ENCODE measurements around the gene PDCD2. TPM values are rescaled to one million over a fixed set of nuclear protein-coding genes. Genes with fewer than 3 reads are reported as not detected.
"Not testable (repeated sequence)": the region's sequence is repeated elsewhere in the genome, so short reads cannot be mapped to it uniquely, and the experiment has no call there.

PDCD2 gene
- total and polyA plus RNA-seq, 4 donors: 36.5 to 65.4 (median 46.9) TPM

- no peaks in the 10 kb centered on the region for H3K4me1 ChIP-seq (ENCODE audit: control insufficient read depth in 1 of 2, insufficient read depth in 2 of 2, low read length in 2 of 2)
- WGBS, 2 donors: 86 to 87% methylated on average over 5 of the region's 5 CpGs
- H3K9me3 ChIP-seq (ENCODE audit: control insufficient read depth, low read length): no peaks in the 10 kb centered on the region
- H3K4me3 ChIP-seq (ENCODE audit: low read length in 2 of 2): no peak overlapping the region
- DNase-seq (no peak), ATAC-seq (ENCODE audit: low FRiP score) (no peak)
- peaks cover 4 to 8% of the 10 kb centered on the region in 2 donors for H3K36me3 ChIP-seq (ENCODE audit: control insufficient read depth in 1 of 2, insufficient read depth in 2 of 2, low read length in 1 of 2)
- no peaks in the 10 kb centered on the region for H3K27me3 ChIP-seq (ENCODE audit: control insufficient read depth in 1 of 2, insufficient read depth in 2 of 2, low read length in 1 of 2)
- no peak overlapping the region for H3K27ac ChIP-seq (ENCODE audit: low read depth in 1 of 2, low read length in 2 of 2)
- intact Hi-C loops (cut with DNase I): no loop called here
These were observed 49.4 kb downstream of the PDCD2 start for GRCh38 chr6:170535004-170535403.

- H3K27ac ChIP-seq (ENCODE audit: low read depth in 1 of 2, low read length in 2 of 2): no peak overlapping the region
- H3K27me3 ChIP-seq (ENCODE audit: control insufficient read depth in 1 of 2, insufficient read depth in 2 of 2, low read length in 1 of 2): no peaks in the 10 kb centered on the region
- ATAC-seq (ENCODE audit: low FRiP score) (no peak), DNase-seq (no peak)
- WGBS, 2 donors: 64 to 67% methylated on average over 2 of the region's 2 CpGs
- no peaks in the 10 kb centered on the region for H3K4me1 ChIP-seq (ENCODE audit: control insufficient read depth in 1 of 2, insufficient read depth in 2 of 2, low read length in 2 of 2)
- H3K9me3 ChIP-seq (ENCODE audit: control insufficient read depth, low read length): no peaks in the 10 kb centered on the region
- no peak overlapping the region for H3K4me3 ChIP-seq (ENCODE audit: low read length in 2 of 2)
- peaks cover 4 to 7% of the 10 kb centered on the region in 2 donors for H3K36me3 ChIP-seq (ENCODE audit: control insufficient read depth in 1 of 2, insufficient read depth in 2 of 2, low read length in 1 of 2)
- intact Hi-C loops (cut with DNase I): loop anchor here (5.0 kb wide), 2 partner anchors 701 to 741 kb away; no protein-coding TSS in a partner anchor
These were observed 50.6 kb downstream of the PDCD2 start for GRCh38 chr6:170533792-170534191.

GRCh38 chr6:170532867-170533488, 51.5 kb downstream of the PDCD2 start:
- ATAC-seq (ENCODE audit: low FRiP score) (no peak), DNase-seq (no peak)
- Histone ChIP-seq H3K4me1 (ENCODE audit: control insufficient read depth in 1 of 2, insufficient read depth in 2 of 2, low read length in 2 of 2) (no peaks in the 10 kb centered on the region), H3K27me3 (ENCODE audit: control insufficient read depth in 1 of 2, insufficient read depth in 2 of 2, low read length in 1 of 2) (no peaks in the 10 kb centered on the region), H3K36me3 (ENCODE audit: control insufficient read depth in 1 of 2, insufficient read depth in 2 of 2, low read length in 1 of 2) (peaks cover 4 to 7% of the 10 kb centered on the region in 2 donors), H3K9me3 (ENCODE audit: control insufficient read depth, low read length) (no peaks in the 10 kb centered on the region), H3K4me3 (ENCODE audit: low read length in 2 of 2) (no peak overlapping the region), H3K27ac (ENCODE audit: low read depth in 1 of 2, low read length in 2 of 2) (no peak overlapping the region)
- WGBS, 2 donors: 66 to 70% methylated on average over 7 of the region's 7 CpGs
- intact Hi-C loops (cut with DNase I): loop anchor here (5.0 kb wide), 2 partner anchors 701 to 741 kb away; no protein-coding TSS in a partner anchor

- intact Hi-C loops (cut with DNase I): loop anchor here (2.0 to 5.0 kb wide), 3 partner anchors 698 to 738 kb away; no protein-coding TSS in a partner anchor
- H3K4me3 ChIP-seq (ENCODE audit: low read length in 2 of 2): no peak overlapping the region
- no peaks in the 10 kb centered on the region for H3K27me3 ChIP-seq (ENCODE audit: control insufficient read depth in 1 of 2, insufficient read depth in 2 of 2, low read length in 1 of 2)
- H3K4me1 ChIP-seq (ENCODE audit: control insufficient read depth in 1 of 2, insufficient read depth in 2 of 2, low read length in 2 of 2): no peaks in the 10 kb centered on the region
- WGBS, 2 donors: 36 to 39% methylated on average over 5 of the region's 5 CpGs
- peaks cover 0 to 4% of the 10 kb centered on the region in 2 donors for H3K36me3 ChIP-seq (ENCODE audit: control insufficient read depth in 1 of 2, insufficient read depth in 2 of 2, low read length in 1 of 2)
- no peak overlapping the region for H3K27ac ChIP-seq (ENCODE audit: low read depth in 1 of 2, low read length in 2 of 2)
- no peaks in the 10 kb centered on the region for H3K9me3 ChIP-seq (ENCODE audit: control insufficient read depth, low read length)
- DNase-seq (peak; percentile 76 to 88), ATAC-seq (ENCODE audit: low FRiP score) (peak; percentile 80)
These were observed 54.5 kb downstream of the PDCD2 start for GRCh38 chr6:170529839-170530469.

- intact Hi-C loops (cut with DNase I): loop anchor here in 1 of 2 donors (5.0 kb wide), 1 partner anchor 736 kb away; no protein-coding TSS in a partner anchor
- H3K4me1 ChIP-seq (ENCODE audit: control insufficient read depth in 1 of 2, insufficient read depth in 2 of 2, low read length in 2 of 2); H3K9me3 ChIP-seq (ENCODE audit: control insufficient read depth, low read length); H3K4me3 ChIP-seq (ENCODE audit: low read length in 2 of 2); H3K27me3 ChIP-seq (ENCODE audit: control insufficient read depth in 1 of 2, insufficient read depth in 2 of 2, low read length in 1 of 2); H3K36me3 ChIP-seq (ENCODE audit: control insufficient read depth in 1 of 2, insufficient read depth in 2 of 2, low read length in 1 of 2); DNase-seq; H3K27ac ChIP-seq (ENCODE audit: low read depth in 1 of 2, low read length in 2 of 2); ATAC-seq (ENCODE audit: low FRiP score): not testable (repeated sequence)
- 93 to 94% methylated on average over 5 of the region's 5 CpGs for WGBS, 2 donors
These were observed 56.4 kb downstream of the PDCD2 start for GRCh38 chr6:170527995-170528394.

GRCh38 chr6:170525795-170526194, 58.6 kb downstream of the PDCD2 start:
- intact Hi-C loops (cut with DNase I): loop anchor here in 1 of 2 donors (5.0 kb wide), 1 partner anchor 733 kb away; no protein-coding TSS in a partner anchor
- ATAC-seq (ENCODE audit: low FRiP score) (no peak), DNase-seq (no peak)
- H3K4me1 ChIP-seq (ENCODE audit: control insufficient read depth in 1 of 2, insufficient read depth in 2 of 2, low read length in 2 of 2): no peaks in the 10 kb centered on the region
- 51 to 62% methylated on average over 7 of the region's 7 CpGs for WGBS, 2 donors
- no peak overlapping the region for H3K4me3 ChIP-seq (ENCODE audit: low read length in 2 of 2)
- no peaks in the 10 kb centered on the region for H3K36me3 ChIP-seq (ENCODE audit: control insufficient read depth in 1 of 2, insufficient read depth in 2 of 2, low read length in 1 of 2)
- H3K27ac ChIP-seq (ENCODE audit: low read depth in 1 of 2, low read length in 2 of 2): no peak overlapping the region
- H3K9me3 ChIP-seq (ENCODE audit: control insufficient read depth, low read length): no peaks in the 10 kb centered on the region
- H3K27me3 ChIP-seq (ENCODE audit: control insufficient read depth in 1 of 2, insufficient read depth in 2 of 2, low read length in 1 of 2): no peaks in the 10 kb centered on the region

Other genes starting within 250 kb of the PDCD2 start
- 100 to 1,000 TPM; 104 to 113 TPM for gene PSMB1, start 31.3 kb downstream of the PDCD2 start, total RNA-seq
- gene PSMB1, start 31.3 kb downstream of the PDCD2 start, polyA plus RNA-seq: 100 to 1,000 TPM; 237 to 254 TPM
- 10 to 100 TPM; 11.5 to 15.3 TPM for gene TBP, start 30.3 kb downstream of the PDCD2 start, total RNA-seq
- gene TBP, start 30.3 kb downstream of the PDCD2 start, polyA plus RNA-seq: 10 to 100 TPM; 15.5 to 22.8 TPM